ENCODE results near the gene MALRD1. TPM values are rescaled to one million over a fixed set of nuclear protein-coding genes. Genes with fewer than 3 reads are reported as not detected.

Gene MALRD1
- total RNA-seq, 2 donors from 2014 or later, result 0.27 to 0.40 TPM

- intact Hi-C loops (cut with DNase I), result no loop called here
- DNase-seq, result no peak
- no peak for TF ChIP-seq CTCF (IDR thresholded peaks at IDR 0.05)
- Histone ChIP-seq H3K9me3 (no peaks in the 10 kb centered on the region), H3K9ac (ENCODE audit: low read depth in 2 of 2, low read length in 2 of 2) (no peak overlapping the region), H3K4me3 (no peak overlapping the region), H3K27ac (no peak overlapping the region), H3K36me3 (no peaks in the 10 kb centered on the region), H3K4me1 (no peaks in the 10 kb centered on the region), H3K27me3 (no peaks in the 10 kb centered on the region)
Measured at GRCh38 chr10:19605806-19606205, 557.2 kb downstream of the MALRD1 start.

- Histone ChIP-seq H3K9me3 (no peaks in the 10 kb centered on the region), H3K4me3 (no peak overlapping the region), H3K36me3 (no peaks in the 10 kb centered on the region), H3K27ac (no peak overlapping the region), H3K9ac (ENCODE audit: low read depth in 2 of 2, low read length in 2 of 2) (no peak overlapping the region), H3K27me3 (no peaks in the 10 kb centered on the region), H3K4me1 (no peaks in the 10 kb centered on the region)
- DNase-seq, result no peak
- no peak for TF ChIP-seq CTCF (IDR thresholded peaks at IDR 0.05)
- intact Hi-C loops (cut with DNase I), result no loop called here
Measured at GRCh38 chr10:19606968-19607367, 558.4 kb downstream of the MALRD1 start.

GRCh38 chr10:19611775-19612174 is 563.2 kb downstream of the MALRD1 start:
- H3K36me3 ChIP-seq, result no peaks in the 10 kb centered on the region
- no peak for DNase-seq
- H3K9ac ChIP-seq (ENCODE audit: low read depth in 2 of 2, low read length in 2 of 2), result no peak overlapping the region
- no peaks in the 10 kb centered on the region for H3K9me3 ChIP-seq
- no peak overlapping the region for H3K27ac ChIP-seq
- intact Hi-C loops (cut with DNase I), result no loop called here
- H3K4me1 ChIP-seq, result no peaks in the 10 kb centered on the region
- no peak for TF ChIP-seq CTCF (IDR thresholded peaks at IDR 0.05)
- H3K4me3 ChIP-seq, result no peak overlapping the region
- H3K27me3 ChIP-seq, result no peaks in the 10 kb centered on the region

- no peak overlapping the region for H3K9ac ChIP-seq (ENCODE audit: low read depth in 2 of 2, low read length in 2 of 2)
- DNase-seq, result no peak
- H3K9me3 ChIP-seq, result no peaks in the 10 kb centered on the region
- H3K4me3 ChIP-seq, result no peak overlapping the region
- intact Hi-C loops (cut with DNase I), result no loop called here
- H3K27ac ChIP-seq, result no peak overlapping the region
- no peaks in the 10 kb centered on the region for H3K27me3 ChIP-seq
- H3K4me1 ChIP-seq, result no peaks in the 10 kb centered on the region
- no peaks in the 10 kb centered on the region for H3K36me3 ChIP-seq
- no peak for TF ChIP-seq CTCF (IDR thresholded peaks at IDR 0.05)
Measured at GRCh38 chr10:19616966-19617365, 568.4 kb downstream of the MALRD1 start.

- Histone ChIP-seq H3K36me3 (no peaks in the 10 kb centered on the region), H3K27ac (no peak overlapping the region), H3K9ac (ENCODE audit: low read depth in 2 of 2, low read length in 2 of 2) (no peak overlapping the region), H3K4me3 (no peak overlapping the region), H3K27me3 (no peaks in the 10 kb centered on the region), H3K4me1 (no peaks in the 10 kb centered on the region), H3K9me3 (no peaks in the 10 kb centered on the region)
- DNase-seq, result no peak
- TF ChIP-seq CTCF (IDR thresholded peaks at IDR 0.05), result no peak
- intact Hi-C loops (cut with DNase I), result no loop called here
Measured at GRCh38 chr10:19620811-19621210, 572.2 kb downstream of the MALRD1 start.

- no peaks in the 10 kb centered on the region for H3K27me3 ChIP-seq
- no peaks in the 10 kb centered on the region for H3K4me1 ChIP-seq
- intact Hi-C loops (cut with DNase I), result no loop called here
- no peaks in the 10 kb centered on the region for H3K9me3 ChIP-seq
- no peak for DNase-seq
- no peak for TF ChIP-seq CTCF (IDR thresholded peaks at IDR 0.05)
- H3K36me3 ChIP-seq, result no peaks in the 10 kb centered on the region
- no peak overlapping the region for H3K4me3 ChIP-seq
- no peak overlapping the region for H3K9ac ChIP-seq (ENCODE audit: low read depth in 2 of 2, low read length in 2 of 2)
- no peak overlapping the region for H3K27ac ChIP-seq
Measured at GRCh38 chr10:19623321-19623720, 574.7 kb downstream of the MALRD1 start.

Measured in colonic mucosa (tissue), 4 donors.